Liver (tissue), 9 donors: ENCODE results near the gene KANK4. TPM values are rescaled to one million over a fixed set of nuclear protein-coding genes. Genes with fewer than 3 reads are reported as not detected.

Source experiments
- DNase-seq: peaks from one replicate; pipeline ENCODE4 v3.0.0-alpha.2; 2017; ENCODE audit warnings: low spot score
- H3K27ac ChIP-seq, 2 donors: one replicate each; pipeline ENCODE4 v1.7.0; 2013; ENCODE audit warnings: inconsistent platforms in 2 of 2, low read length in 2 of 2, control low read depth in 1 of 2, low read depth in 1 of 2, mild to moderate bottlenecking in 1 of 2
- H3K27me3 ChIP-seq, 4 donors: one replicate each; pipeline versions ENCODE4 v1.6.1 to v1.7.0; 2013; ENCODE audit warnings: low read length in 3 of 4, inconsistent platforms in 1 of 4, mild to moderate bottlenecking in 1 of 4, moderate library complexity in 1 of 4; ENCODE audit not compliant: control insufficient read depth in 4 of 4, insufficient read depth in 4 of 4
- H3K36me3 ChIP-seq, 4 donors: one replicate each; pipeline versions ENCODE4 v1.6.1 to v1.7.0; 2013; ENCODE audit warnings: low read length in 3 of 4, mild to moderate bottlenecking in 3 of 4, low read depth in 1 of 4, moderate library complexity in 1 of 4; ENCODE audit not compliant: control insufficient read depth in 4 of 4, insufficient read depth in 3 of 4
- H3K4me1 ChIP-seq, 4 donors: one replicate each; pipeline versions ENCODE4 v1.6.1 to v1.7.0; 2013; ENCODE audit warnings: low read length in 3 of 4, mild to moderate bottlenecking in 3 of 4, moderate library complexity in 1 of 4; ENCODE audit not compliant: control insufficient read depth in 4 of 4, insufficient read depth in 4 of 4
- H3K4me3 ChIP-seq, 3 donors: one replicate each; pipeline versions ENCODE4 v1.6.1 to v1.7.0; 2013; ENCODE audit warnings: low read length in 3 of 3, control low read depth in 1 of 3, low read depth in 1 of 3, mild to moderate bottlenecking in 1 of 3
- H3K9ac ChIP-seq, 2 donors: one replicate each; pipeline ENCODE4 v1.7.0; 2013; ENCODE audit warnings: low read length in 2 of 2, mild to moderate bottlenecking in 2 of 2, moderate library complexity in 2 of 2, control low read depth in 1 of 2, low read depth in 1 of 2
- H3K9me3 ChIP-seq, 4 donors: one replicate each; pipeline versions ENCODE4 v1.6.1 to v1.7.0; 2013; ENCODE audit warnings: low read length in 3 of 4; ENCODE audit not compliant: control insufficient read depth in 4 of 4
- ATF3 ChIP-seq: IDR thresholded peaks from 2 replicates; pipeline ENCODE4 v1.6.1; 2016; ENCODE audit warnings: antibody characterized with exemption
- EGR1 ChIP-seq, 2 donors: IDR thresholded peaks; 2 replicates each; pipeline ENCODE4 v1.6.1; 2016 to 2018; ENCODE audit warnings: antibody characterized with exemption in 2 of 2, low read depth in 2 of 2
- FOXA1 ChIP-seq: IDR thresholded peaks from 2 replicates; pipeline ENCODE4 v1.6.1; 2016; ENCODE audit warnings: antibody characterized with exemption
- FOXA2 ChIP-seq: IDR thresholded peaks from 2 replicates; pipeline ENCODE4 v1.6.1; 2016; ENCODE audit warnings: antibody characterized with exemption
- GABPA ChIP-seq, 2 donors: IDR thresholded peaks in 1 of 2; conservative IDR thresholded peaks in 1 of 2; 2 replicates each; pipeline ENCODE4 v1.6.1; 2016; ENCODE audit warnings: antibody characterized with exemption in 2 of 2, mild to moderate bottlenecking in 1 of 2, moderate library complexity in 1 of 2
- HNF4A ChIP-seq, 2 donors: conservative IDR thresholded peaks; 2 replicates each; pipeline ENCODE4 v1.6.1; 2016; ENCODE audit warnings: antibody characterized with exemption in 2 of 2, mild to moderate bottlenecking in 2 of 2
- HNF4G ChIP-seq: IDR thresholded peaks from 2 replicates; pipeline ENCODE4 v1.6.1; 2016; ENCODE audit warnings: antibody characterized with exemption
- JUND ChIP-seq, 2 donors: IDR thresholded peaks; 2 replicates each; pipeline ENCODE4 v1.6.1; 2016; ENCODE audit warnings: antibody characterized with exemption in 2 of 2
- MAX ChIP-seq: IDR thresholded peaks from 2 replicates; pipeline ENCODE4 v1.6.1; 2016; ENCODE audit warnings: antibody characterized with exemption
- NR2F2 ChIP-seq: IDR thresholded peaks from 2 replicates; pipeline ENCODE4 v1.6.1; 2016; ENCODE audit warnings: antibody characterized with exemption
- RXRA ChIP-seq, 2 donors: IDR thresholded peaks; 2 replicates each; pipeline ENCODE4 v1.6.1; 2017 to 2018; ENCODE audit warnings: antibody characterized with exemption in 2 of 2, mild to moderate bottlenecking in 1 of 2
- TAF1 ChIP-seq: conservative IDR thresholded peaks from 2 replicates; pipeline ENCODE4 v1.6.1; 2016; ENCODE audit warnings: antibody characterized with exemption, mild to moderate bottlenecking
- YY1 ChIP-seq: IDR thresholded peaks from 2 replicates; pipeline ENCODE4 v1.6.1; 2016; ENCODE audit warnings: antibody characterized with exemption, mild to moderate bottlenecking
- WGBS: extraction: QIAGEN DNeasy Blood & Tissue Kit; methylation state at CpG from one replicate; pipeline ENCODE4 v1.1.7; 2013; 5-methylcytosine and 5-hydroxymethylcytosine counted together
- polyA plus RNA-seq, 2 donors: library from polyadenylated mRNA; stranded (reverse) in 1 of 2; unstranded in 1 of 2; fragments of 200-250 nt in 1 of 2; fragments of >200 nt in 1 of 2; fragmentation: Nextera tagmentation in 1 of 2; extraction: Ambion mirVana in 1 of 2; gene quantifications; one replicate each; pipeline versions ENCODE4 v1.2.1 to v1.2.3, GENCODE V29; 2013 to 2015
- total RNA-seq, 2 donors: library from RNA; depleted of rRNA; stranded (reverse); fragments of >200 nt; gene quantifications; one replicate each; pipeline ENCODE4 v1.2.3, GENCODE V29; 2014
- TF ChIP-seq, protein P1 (sequence below): IDR thresholded peaks from 2 replicates; pipeline ENCODE4 v1.6.1; 2016; ENCODE audit warnings: antibody characterized with exemption, mild to moderate bottlenecking
- TF ChIP-seq, protein P2 (sequence below): fragments of 150-350 bp; IDR thresholded peaks from 2 replicates; pipeline ENCODE4 v1.5.1; 2017; ENCODE audit warnings: improper control_type of control experiment, low read depth, low read length; ENCODE audit not compliant: missing input control
- TF ChIP-seq, protein P3 (sequence below): IDR thresholded peaks from 2 replicates; pipeline ENCODE4 v1.6.1; 2016; ENCODE audit warnings: antibody characterized with exemption
- donor health status: healthy.
- donor health status: healthy.
- donor health status: healthy.
- donor health status: healthy.
- donor health status: healthy.

Gene KANK4
- total and polyA plus RNA-seq, 4 donors, result 0.58 to 4.6 (median 1.1) TPM

GRCh38 chr1:62283986-62284385, 35.2 kb downstream of the KANK4 start (continued):
- TF ChIP-seq, protein P1, sequence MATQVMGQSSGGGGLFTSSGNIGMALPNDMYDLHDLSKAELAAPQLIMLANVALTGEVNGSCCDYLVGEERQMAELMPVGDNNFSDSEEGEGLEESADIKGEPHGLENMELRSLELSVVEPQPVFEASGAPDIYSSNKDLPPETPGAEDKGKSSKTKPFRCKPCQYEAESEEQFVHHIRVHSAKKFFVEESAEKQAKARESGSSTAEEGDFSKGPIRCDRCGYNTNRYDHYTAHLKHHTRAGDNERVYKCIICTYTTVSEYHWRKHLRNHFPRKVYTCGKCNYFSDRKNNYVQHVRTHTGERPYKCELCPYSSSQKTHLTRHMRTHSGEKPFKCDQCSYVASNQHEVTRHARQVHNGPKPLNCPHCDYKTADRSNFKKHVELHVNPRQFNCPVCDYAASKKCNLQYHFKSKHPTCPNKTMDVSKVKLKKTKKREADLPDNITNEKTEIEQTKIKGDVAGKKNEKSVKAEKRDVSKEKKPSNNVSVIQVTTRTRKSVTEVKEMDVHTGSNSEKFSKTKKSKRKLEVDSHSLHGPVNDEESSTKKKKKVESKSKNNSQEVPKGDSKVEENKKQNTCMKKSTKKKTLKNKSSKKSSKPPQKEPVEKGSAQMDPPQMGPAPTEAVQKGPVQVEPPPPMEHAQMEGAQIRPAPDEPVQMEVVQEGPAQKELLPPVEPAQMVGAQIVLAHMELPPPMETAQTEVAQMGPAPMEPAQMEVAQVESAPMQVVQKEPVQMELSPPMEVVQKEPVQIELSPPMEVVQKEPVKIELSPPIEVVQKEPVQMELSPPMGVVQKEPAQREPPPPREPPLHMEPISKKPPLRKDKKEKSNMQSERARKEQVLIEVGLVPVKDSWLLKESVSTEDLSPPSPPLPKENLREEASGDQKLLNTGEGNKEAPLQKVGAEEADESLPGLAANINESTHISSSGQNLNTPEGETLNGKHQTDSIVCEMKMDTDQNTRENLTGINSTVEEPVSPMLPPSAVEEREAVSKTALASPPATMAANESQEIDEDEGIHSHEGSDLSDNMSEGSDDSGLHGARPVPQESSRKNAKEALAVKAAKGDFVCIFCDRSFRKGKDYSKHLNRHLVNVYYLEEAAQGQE, result no peak
- no peak for TF ChIP-seq RXRA (IDR thresholded peaks at IDR 0.05)
- no peak for TF ChIP-seq MAX
- no peak for TF ChIP-seq EGR1 (IDR thresholded peaks at IDR 0.05; ENCODE audit: low read depth in 2 of 2)

DNA sequence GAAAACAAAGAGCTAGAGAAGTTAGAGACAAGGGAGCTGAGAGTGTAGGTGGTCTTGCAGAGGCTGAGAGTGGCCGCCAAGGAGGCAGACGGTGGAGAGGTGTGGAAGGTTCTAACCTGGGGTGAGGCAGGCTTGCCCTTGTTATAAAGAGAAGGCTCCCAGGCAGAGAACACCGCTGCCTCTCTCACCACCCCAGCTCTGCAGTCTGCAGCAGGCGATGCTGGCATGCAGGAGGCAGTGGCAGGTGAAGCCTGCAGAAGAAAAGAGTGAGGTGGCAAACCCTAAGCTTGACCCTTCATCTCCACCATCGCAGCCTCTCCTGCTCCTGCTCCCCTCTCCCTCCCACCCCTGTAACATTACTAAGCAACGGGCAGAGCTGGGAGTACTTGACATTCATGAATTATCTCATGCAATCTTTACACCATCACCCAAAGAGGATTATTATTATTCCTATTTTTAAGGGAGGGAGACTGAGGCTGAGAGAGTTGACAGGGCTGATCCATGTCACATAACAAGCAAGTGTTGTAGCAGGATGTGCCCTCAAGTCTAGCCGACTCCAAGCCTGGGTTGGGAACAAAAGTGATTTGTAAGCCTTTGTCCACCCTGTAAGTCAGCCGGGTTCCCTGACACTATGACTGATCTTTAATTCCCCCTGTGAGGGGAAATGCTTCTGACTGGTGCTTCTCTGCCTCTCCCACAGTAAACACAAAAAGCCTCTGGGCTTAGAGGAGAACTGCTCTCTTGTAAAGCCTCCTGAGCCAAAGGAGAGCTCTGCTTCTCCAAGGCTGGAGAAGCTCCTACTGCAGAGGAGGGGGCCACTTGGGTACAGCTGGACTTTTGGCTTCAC, 36.1 kb downstream of the KANK4 start:
- H3K4me1 ChIP-seq, result peaks cover 0 to 8% (median 3%) of the 10 kb centered on the region in 4 donors
- H3K36me3 ChIP-seq, result peaks cover 0 to 9% (median 0%) of the 10 kb centered on the region in 4 donors
- DNase-seq, result no peak
- H3K9ac ChIP-seq, result no peak overlapping the region
- no peak overlapping the region for H3K27ac ChIP-seq
- WGBS, result 86% methylated on average over 8 of the region's 8 CpGs
- no peaks in the 10 kb centered on the region for H3K27me3 ChIP-seq
- no peak overlapping the region for H3K4me3 ChIP-seq
- no peak for TF ChIP-seq YY1
- TF ChIP-seq FOXA1, result no peak
- no peaks in the 10 kb centered on the region for H3K9me3 ChIP-seq

GRCh38 chr1:62281922-62282555, 37.2 kb downstream of the KANK4 start:
- DNase-seq, result no peak
- no peaks in the 10 kb centered on the region for H3K27me3 ChIP-seq
- WGBS, result 89% methylated on average over 4 of the region's 4 CpGs
- H3K4me1 ChIP-seq, result peaks cover 0 to 8% (median 3%) of the 10 kb centered on the region in 4 donors
- H3K27ac ChIP-seq, result no peak overlapping the region
- peaks cover 0 to 9% (median 0%) of the 10 kb centered on the region in 4 donors for H3K36me3 ChIP-seq
- no peak overlapping the region for H3K9ac ChIP-seq
- H3K9me3 ChIP-seq, result peaks cover 0 to 5% (median 4%) of the 10 kb centered on the region in 4 donors
- H3K4me3 ChIP-seq, result no peak overlapping the region
- TF ChIP-seq JUND (IDR thresholded peaks at IDR 0.05) (no peak), MAX (no peak), FOXA1 (no peak), EGR1 (IDR thresholded peaks at IDR 0.05; ENCODE audit: low read depth in 2 of 2) (no peak), ATF3 (no peak), TAF1 (no peak), NR2F2 (no peak), HNF4G (no peak), HNF4A (conservative IDR thresholded peaks at IDR 0.05) (no peak), YY1 (no peak), FOXA2 (no peak), GABPA (IDR thresholded peaks at IDR 0.05 in 1 of 2, conservative IDR thresholded peaks at IDR 0.05 in 1 of 2) (no peak)
- TF ChIP-seq, protein P2, sequence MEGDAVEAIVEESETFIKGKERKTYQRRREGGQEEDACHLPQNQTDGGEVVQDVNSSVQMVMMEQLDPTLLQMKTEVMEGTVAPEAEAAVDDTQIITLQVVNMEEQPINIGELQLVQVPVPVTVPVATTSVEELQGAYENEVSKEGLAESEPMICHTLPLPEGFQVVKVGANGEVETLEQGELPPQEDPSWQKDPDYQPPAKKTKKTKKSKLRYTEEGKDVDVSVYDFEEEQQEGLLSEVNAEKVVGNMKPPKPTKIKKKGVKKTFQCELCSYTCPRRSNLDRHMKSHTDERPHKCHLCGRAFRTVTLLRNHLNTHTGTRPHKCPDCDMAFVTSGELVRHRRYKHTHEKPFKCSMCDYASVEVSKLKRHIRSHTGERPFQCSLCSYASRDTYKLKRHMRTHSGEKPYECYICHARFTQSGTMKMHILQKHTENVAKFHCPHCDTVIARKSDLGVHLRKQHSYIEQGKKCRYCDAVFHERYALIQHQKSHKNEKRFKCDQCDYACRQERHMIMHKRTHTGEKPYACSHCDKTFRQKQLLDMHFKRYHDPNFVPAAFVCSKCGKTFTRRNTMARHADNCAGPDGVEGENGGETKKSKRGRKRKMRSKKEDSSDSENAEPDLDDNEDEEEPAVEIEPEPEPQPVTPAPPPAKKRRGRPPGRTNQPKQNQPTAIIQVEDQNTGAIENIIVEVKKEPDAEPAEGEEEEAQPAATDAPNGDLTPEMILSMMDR, result no peak
- TF ChIP-seq, protein P3, sequence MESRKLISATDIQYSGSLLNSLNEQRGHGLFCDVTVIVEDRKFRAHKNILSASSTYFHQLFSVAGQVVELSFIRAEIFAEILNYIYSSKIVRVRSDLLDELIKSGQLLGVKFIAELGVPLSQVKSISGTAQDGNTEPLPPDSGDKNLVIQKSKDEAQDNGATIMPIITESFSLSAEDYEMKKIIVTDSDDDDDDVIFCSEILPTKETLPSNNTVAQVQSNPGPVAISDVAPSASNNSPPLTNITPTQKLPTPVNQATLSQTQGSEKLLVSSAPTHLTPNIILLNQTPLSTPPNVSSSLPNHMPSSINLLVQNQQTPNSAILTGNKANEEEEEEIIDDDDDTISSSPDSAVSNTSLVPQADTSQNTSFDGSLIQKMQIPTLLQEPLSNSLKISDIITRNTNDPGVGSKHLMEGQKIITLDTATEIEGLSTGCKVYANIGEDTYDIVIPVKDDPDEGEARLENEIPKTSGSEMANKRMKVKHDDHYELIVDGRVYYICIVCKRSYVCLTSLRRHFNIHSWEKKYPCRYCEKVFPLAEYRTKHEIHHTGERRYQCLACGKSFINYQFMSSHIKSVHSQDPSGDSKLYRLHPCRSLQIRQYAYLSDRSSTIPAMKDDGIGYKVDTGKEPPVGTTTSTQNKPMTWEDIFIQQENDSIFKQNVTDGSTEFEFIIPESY, result no peak
- TF ChIP-seq, protein P1, result no peak
